ENCODE data around the gene MAGEA3.
"Not testable (repeated sequence)": the region's sequence is repeated elsewhere in the genome, so short reads cannot be mapped to it uniquely, and the experiment has no call there.

MAGEA3 gene, protein sequence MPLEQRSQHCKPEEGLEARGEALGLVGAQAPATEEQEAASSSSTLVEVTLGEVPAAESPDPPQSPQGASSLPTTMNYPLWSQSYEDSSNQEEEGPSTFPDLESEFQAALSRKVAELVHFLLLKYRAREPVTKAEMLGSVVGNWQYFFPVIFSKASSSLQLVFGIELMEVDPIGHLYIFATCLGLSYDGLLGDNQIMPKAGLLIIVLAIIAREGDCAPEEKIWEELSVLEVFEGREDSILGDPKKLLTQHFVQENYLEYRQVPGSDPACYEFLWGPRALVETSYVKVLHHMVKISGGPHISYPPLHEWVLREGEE

DNA sequence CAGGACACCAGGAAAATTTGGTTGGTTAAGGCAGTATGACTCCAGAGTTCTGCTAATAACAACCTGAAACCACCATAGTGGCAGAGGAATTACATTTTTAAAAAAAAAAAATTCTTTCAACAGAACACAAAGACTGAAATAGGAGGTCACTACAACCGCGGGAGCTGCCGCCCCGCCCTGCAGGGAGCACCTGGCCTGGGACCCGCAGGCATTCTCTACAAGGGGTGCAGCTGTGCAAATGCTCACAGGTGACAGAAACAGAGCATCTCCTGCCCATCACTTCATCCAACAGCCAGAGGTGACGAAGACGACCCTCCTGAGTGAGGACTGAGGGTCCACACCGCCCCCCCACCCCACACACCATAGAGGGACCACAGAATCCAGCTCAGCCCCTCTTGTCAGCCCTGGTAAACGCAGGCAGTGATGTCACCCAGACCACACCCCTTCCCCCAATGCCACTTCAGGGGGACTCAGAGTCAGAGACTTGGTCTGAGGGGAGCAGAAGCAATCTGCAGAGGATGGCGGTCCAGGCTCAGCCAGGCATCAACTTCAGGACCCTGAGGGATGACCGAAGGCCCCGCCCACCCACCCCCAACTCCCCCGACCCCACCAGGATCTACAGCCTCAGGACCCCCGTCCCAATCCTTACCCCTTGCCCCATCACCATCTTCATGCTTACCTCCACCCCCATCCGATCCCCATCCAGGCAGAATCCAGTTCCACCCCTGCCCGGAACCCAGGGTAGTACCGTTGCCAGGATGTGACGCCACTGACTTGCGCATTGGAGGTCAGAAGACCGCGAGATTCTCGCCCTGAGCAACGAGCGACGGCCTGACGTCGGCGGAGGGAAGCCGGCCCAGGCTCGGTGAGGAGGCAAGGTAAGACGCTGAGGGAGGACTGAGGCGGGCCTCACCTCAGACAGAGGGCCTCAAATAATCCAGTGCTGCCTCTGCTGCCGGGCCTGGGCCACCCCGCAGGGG, at the start of gene MAGEA3:
Gene MAGEA3 (plus strand): TSS at position 843 of the 980 bp plus-strand sequence. CDS start 2,039 bp downstream, outside the sequence.
- not testable (repeated sequence) for DNase-seq

DNA sequence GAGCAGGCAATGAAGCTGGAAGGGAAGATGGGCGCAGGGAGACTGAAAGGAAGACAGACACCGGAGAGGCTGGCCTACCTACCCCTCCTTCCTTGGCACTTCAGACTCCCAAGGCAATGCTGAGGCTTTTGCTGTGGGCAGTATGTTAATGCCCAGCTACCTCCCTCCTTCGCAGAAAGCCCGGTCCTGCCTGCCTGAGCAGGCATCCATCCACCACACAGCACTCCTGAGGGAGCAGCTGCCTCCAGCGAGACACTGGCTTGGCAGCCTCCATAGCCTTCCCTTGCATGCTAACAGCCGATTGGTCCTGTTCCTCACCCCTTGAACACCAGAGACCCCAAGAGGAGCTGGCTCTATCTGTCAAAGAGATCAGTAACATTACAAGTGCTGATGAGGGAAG, 46.5 kb upstream of the MAGEA3 start:
- no peak for DNase-seq

DNA sequence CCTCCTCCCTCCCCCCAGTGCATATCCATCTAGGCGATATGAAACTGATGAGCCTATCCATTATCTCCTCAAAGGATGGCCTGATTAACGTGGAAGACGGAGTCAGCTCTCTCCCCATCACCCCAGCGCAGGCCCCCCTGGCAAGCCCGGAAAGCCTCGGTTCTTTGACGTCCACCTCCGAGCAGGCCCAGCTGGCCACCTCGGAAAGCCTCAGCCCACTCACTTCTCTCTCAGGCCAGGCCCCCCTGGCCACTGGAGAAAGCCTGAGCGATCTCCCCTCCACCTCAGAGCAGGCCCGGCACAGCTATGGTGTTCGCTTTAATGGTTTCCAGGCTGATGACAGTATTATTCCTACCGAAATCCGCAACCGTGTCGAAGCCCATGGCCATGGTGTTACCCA, 46.1 kb upstream of the MAGEA3 start:
- no peak for DNase-seq

DNA sequence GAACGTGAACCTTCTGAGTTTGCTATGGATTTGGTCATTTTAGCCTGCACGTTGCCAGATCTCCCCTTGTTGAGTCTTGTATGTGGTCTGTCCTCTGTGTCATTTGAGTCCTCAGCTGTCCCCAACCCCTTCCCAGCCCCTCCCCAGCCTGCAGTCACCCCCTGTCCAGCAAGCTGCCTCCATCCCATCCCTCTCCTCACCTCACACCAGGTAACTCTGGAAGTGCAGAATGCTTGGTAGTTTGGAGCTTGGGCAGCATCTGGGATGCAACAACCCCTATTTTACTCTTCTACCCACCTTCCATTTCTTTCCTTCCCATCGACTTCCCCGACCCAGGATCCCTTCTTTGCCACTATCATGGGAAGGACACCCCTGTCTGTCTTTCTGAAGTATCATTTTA, 42.5 kb upstream of the MAGEA3 start:
- no peak for DNase-seq

DNA sequence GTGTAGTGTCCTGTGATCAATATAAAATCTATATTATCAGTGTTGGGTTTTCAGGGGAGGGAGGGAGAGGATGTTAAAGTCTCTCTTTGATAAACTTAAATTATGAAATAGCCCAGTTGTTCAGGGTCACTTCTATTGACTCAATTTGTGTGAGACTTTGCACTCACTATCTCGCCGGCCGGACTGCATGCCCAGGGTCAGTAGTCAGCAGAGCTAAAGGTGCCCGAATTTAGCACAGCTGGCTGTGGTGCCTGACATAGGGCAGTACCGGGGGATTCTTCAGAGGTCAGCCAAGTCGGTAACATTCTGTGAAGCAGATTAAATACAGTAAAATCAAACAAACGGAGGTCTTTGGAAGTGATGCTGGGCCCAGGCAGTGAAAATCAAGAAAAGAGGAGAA, 41.7 kb upstream of the MAGEA3 start:
- DNase-seq = no peak

DNA sequence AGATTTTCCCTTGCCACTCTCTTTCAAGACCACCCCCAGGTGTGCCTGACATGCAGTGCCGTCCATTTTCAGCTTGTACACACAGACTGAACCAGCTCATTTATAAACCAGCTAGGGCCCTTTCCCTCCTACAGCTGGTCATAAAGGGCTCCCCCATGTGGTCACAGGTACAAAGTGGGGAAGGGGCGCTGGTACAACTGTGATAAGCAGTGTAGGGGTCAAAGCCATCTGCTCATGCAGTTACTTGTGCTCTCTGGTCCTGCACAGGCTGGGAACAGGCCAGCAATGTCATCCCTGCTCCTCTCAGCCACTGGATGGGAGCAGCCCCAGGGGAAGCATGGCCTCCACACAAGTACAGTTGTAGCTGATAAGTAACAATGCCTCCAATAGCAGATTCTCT, 40.3 kb upstream of the MAGEA3 start:
- no peak for DNase-seq

DNA sequence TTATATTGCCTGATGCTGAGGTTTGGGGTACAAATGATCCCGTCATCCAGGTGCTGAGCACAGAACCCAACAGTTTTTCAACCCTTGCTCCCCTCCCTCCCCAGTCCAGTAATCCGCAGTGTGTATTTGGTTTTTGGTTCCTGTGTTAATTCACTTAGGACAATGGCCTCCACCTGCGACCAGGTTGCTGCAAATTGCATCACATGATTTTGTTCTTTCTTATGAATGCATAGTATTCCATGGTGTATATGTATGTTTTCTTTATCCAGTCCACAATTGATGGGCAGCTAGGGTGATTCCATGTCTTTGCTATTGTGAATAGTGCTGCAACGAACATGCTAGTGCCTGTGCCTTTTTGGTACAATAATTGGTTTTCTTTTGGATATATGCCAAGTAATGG, 35.5 kb upstream of the MAGEA3 start:
- DNase-seq = no peak

DNA sequence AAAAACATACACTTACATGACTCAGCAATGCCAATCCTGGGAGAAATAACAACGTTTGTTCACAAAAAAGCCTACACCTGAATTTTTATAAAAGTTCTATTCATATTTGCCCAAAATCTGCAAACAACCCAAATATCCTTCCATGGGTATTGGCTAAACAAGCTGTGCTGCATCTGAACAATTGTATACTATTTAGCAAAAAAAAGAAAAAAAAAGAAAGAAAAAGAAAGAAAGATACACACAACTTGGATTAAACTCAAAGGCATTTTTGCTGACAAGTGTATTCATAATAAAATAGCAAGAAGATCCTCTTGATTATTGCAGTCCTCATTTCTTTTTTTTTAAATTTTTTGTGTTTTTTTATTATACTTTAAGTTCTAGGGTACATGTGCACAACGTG, 24.5 kb upstream of the MAGEA3 start:
- no peak for DNase-seq

DNA sequence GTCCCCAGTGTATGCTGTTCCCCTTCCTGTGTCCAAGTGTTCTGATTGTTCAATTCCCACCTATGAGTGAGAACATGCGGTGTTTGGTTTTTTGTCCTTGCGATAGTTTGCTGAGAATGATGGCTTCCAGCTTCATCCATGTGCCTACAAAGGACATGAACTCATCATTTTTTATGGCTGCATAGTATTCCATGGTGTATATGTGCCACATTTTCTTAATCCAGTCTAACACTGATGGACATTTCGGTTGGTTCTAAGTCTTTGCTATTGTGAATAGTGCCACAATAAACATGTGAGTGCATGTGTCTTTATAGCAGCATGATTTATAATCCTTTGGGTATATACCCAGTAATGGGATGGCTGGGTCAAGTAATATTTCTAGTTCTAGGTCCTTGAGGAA, 23.9 kb upstream of the MAGEA3 start:
- DNase-seq = not testable (repeated sequence)

DNA sequence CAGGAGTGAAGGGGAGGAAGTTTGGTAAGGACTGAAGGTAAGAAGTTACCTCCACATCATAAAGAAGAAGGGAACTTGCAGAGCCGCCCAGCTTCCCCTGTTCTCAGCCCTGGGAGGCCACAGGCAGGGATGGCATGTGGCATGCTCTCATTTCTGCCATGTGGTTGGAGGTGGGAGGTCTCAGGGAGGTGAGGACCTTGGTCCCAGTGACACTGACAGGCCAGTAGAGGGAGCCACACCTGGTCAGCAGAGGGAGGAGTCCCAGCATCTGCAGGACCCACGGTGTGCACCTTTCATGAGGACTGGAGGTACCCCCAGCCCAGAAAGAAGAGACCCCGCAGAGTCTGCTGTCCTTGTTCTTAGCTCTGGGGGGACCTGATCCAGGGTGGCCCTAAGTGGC, 17.6 kb upstream of the MAGEA3 start:
- DNase-seq = not testable (repeated sequence)

DNA sequence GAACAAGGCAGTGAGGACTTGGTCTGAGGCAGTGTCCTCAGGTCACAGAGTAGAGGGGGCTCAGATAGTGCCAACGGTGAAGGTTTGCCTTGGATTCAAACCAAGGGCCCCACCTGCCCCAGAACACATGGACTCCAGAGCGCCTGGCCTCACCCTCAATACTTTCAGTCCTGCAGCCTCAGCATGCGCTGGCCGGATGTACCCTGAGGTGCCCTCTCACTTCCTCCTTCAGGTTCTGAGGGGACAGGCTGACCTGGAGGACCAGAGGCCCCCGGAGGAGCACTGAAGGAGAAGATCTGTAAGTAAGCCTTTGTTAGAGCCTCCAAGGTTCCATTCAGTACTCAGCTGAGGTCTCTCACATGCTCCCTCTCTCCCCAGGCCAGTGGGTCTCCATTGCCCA, 1.8 kb downstream of the MAGEA3 start:
- not testable (repeated sequence) for DNase-seq

DNA sequence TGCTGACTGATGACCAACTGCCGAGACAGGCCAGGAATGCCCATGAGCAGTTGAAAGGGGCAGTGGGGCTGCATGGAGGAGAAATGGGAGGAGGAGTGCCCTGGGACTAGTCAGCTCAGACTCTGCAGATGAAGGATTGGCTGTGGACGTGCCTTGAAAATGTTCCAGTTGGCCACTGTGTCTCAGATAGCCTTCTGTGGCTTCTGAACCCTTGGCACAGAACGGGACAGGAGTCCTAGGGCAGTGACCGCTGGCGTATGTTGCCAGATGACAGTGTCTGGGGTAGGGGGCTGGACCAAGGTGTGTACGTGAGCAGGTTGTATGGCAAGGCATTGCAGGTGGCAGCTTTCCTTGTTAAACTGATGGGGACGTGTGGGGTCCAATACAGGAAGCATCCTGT, 7.9 kb downstream of the MAGEA3 start:
- not testable (repeated sequence) for DNase-seq

DNA sequence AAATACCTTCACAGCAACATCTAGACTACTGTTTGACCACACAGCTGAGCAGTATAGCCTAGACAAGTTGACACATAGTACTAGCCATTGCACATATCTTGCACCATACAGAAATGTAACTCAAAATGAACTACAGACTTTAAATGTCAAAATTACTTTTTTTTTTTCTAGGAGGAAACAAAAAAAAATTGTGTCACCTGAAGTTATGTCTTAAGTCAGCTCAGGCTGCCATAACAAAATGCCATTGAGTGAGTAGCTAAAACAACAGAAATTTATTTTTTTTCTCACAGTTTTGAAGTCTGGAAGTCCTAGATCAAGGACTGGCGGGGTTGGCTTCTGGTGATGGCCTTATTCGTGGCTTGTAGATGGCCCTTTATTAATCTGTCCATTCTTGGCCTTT, 10.6 kb downstream of the MAGEA3 start, which contains the start of gene CSAG2:
Gene CSAG2 (minus strand): TSS at position 101 of the 400 bp plus-strand sequence. CDS start 161 bp downstream, outside the sequence.
- DNase-seq = not testable (repeated sequence)

DNA sequence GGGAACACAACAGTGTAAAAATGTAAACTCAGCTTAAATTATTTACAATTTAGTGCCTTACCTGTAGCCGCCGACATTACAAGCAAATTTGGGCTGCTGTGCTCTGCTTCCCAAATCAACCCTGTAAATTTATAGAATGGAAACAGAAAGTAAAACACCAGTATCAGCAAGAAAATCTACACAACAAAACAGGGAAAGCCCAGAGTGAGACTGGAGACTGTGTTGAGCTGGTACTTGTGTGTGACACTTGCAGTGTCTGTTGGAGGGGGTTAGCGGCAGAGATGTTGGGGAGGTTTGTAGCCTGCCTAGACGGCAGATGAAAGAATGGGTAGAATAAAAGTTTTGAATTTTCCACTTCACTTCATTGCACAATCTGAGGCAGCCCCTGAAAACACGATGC, 14.6 kb downstream of the MAGEA3 start:
- not testable (repeated sequence) for DNase-seq

DNA sequence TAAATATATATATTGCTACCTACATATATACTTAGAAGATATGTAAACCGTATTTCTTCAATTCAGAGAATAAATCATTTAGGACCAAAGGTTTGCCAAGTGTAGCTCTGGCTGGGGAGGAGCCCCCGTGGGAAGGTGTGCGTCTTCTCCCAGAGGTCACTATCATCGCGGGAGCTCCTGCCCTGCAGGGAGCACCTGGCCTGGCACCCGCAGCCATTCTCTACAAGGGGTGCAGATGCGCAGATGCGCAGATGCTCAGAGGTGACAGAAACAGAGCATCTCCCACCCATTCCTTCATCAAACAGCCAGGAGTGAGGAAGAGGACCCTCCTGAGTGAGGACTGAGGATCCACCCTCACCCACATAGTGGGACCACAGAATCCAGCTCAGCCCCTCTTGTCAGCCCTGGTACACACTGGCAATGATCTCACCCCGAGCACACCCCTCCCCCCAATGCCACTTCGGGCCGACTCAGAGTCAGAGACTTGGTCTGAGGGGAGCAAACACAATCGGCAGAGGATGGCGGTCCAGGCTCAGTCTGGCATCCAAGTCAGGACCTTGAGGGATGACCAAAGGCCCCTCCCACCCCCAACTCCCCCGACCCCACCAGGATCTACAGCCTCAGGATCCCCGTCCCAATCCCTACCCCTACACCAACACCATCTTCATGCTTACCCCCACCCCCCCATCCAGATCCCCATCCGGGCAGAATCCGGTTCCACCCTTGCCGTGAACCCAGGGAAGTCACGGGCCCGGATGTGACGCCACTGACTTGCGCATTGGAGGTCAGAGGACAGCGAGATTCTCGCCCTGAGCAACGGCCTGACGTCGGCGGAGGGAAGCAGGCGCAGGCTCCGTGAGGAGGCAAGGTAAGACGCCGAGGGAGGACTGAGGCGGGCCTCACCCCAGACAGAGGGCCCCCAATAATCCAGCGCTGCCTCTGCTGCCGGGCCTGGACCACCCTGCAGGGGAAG, 15.5 kb downstream of the MAGEA3 start, which contains the start of gene MAGEA2B:
Gene MAGEA2B (plus strand): TSS at position 814 of the 973 bp plus-strand sequence. CDS start 2,479 bp downstream, outside the sequence.
- DNase-seq = not testable (repeated sequence)

DNA sequence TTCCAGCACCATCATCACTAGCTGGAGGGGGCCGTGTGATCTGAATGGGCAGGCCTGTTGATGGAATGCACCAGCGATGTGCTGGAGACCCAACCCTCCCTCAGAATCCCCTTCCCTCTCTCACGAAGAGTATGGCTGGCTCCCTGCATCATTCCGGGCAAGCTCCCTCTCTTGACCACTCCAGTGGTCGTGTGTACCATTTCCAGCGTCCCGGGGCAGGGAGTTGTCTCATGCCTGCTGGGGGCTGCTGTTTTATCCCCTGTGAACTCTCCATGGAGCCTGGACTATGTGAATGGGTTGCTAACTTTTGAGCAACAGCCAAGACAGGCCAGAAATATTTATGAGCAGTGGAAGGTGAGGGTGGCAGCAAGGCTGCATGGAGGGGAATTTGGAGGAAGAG, 26.8 kb downstream of the MAGEA3 start:
- no peak for DNase-seq

DNA sequence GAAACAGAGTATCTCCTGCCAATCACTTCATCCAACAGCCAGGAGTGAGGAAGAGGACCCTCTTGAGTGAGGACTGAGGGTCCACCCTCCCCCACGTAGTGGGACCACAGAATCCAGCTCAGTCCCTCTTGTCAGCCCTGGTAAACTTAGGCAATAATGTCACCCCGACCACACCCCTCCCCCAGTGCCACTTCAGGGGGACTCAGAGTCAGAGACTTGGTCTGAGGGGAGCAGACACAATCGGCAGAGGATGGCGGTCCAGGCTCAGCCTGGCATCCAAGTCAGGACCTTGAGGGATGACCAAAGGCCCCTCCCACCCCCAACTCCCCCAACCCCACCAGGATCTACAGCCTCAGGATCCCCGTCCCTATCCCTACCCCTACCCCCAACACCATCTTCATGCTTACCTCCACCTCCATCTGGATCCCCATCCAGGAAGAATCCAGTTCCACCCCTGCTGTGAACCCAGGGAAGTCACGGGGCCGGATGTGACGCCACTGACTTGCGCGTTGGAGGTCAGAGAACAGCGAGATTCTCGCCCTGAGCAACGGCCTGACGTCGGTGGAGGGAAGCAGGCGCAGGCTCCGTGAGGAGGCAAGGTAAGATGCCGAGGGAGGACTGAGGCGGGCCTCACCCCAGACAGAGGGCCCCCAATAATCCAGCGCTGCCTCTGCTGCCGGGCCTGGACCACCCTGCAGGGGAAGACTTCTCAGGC, 34.8 kb downstream of the MAGEA3 start, which contains the start of the genes CSAG1 and MAGEA12:
Gene CSAG1 (minus strand): TSS at position 461 of the 715 bp plus-strand sequence. CDS start 1,261 bp downstream, outside the sequence.
Gene MAGEA12 (plus strand): TSS at position 497 of the 715 bp plus-strand sequence. CDS start 2,405 bp downstream, outside the sequence.
- DNase-seq = no peak

DNA sequence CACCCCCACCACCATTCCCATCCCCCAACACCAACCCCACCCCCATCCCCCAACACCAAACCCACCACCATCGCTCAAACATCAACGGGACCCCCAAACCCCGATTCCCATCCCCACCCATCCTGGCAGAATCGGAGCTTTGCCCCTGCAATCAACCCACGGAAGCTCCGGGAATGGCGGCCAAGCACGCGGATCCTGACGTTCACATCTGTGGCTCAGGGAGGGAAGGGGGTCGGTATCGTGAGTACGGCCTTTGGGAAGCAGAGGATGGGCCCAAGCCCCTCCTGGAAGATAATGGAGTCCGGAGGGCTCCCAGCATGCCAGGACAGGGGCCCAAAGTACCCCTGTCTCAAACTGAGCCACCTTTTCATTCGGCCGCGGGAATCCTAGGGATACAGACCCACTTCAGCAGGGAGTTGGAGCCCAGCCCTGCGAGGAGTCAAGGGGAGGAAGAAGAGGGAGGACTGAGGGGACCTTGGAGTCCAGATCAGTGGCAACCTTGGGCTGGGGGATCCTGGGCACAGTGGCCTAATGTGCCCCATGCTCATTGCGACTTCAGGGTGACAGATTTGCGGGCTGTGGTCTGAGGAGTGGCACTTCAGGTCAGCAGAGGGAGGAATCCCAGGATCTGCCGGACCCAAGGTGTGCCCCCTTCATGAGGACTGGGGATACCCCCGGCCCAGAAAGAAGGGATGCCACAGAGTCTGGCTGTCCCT, 35.7 kb downstream of the MAGEA3 start:
- DNase-seq = not testable (repeated sequence)

DNA sequence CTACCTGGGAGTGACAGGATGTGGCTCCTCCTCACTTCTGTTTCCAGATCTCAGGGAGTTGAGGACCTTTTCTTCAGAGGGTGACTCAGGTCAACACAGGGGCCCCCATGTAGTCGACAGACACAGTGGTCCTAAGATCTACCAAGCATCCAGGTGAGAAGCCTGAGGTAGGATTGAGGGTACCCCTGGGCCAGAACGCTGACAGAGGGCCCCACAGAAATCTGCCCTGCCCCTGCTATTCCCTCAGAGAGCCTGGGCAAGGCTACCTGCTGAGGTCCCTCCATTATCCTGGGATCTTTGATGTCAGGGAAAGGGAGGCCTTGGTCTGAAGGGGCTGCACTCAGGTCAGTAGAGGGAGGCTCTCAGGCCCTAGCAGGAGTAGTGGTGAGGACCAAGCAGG, 36.5 kb downstream of the MAGEA3 start:
- DNase-seq = no peak

DNA sequence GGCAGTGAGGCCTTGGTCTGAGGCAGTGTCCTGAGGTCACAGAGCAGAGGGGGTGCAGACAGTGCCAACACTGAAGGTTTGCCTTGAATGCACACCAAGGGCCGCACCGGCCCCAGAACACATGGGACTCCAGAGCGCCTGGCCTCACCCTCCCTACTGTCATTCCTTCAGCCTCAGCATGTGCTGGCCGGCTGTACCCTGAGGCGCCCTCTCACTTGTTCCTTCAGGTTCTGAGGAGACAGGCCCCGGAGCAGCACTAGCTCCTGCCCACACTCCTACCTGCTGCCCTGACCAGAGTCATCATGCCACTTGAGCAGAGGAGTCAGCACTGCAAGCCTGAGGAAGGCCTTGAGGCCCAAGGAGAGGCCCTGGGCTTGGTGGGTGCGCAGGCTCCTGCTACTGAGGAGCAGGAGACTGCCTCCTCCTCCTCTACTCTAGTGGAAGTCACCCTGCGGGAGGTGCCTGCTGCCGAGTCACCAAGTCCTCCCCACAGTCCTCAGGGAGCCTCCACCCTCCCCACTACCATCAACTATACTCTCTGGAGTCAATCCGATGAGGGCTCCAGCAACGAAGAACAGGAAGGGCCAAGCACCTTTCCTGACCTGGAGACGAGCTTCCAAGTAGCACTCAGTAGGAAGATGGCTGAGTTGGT, 37.4 kb downstream of the MAGEA3 start:
- DNase-seq = no peak
